Stomach smooth muscle (tissue), 2 donors: ENCODE results near the gene BOLA2.
"Not testable (repeated sequence)": the region's sequence is repeated elsewhere in the genome, so short reads cannot be mapped to it uniquely, and the experiment has no call there.

ENCODE experiments used
- H3K27ac ChIP-seq: one replicate; pipeline ENCODE4 v1.7.0; 2013; ENCODE audit warnings: mild to moderate bottlenecking, low read length, inconsistent platforms
- H3K27me3 ChIP-seq, 2 donors: one replicate each; pipeline ENCODE4 v1.7.0; 2013; ENCODE audit warnings: low read length in 2 of 2; ENCODE audit not compliant: insufficient read depth in 2 of 2, control insufficient read depth in 1 of 2
- H3K36me3 ChIP-seq, 2 donors: one replicate each; pipeline ENCODE4 v1.7.0; 2013; ENCODE audit warnings: low read length in 2 of 2; ENCODE audit not compliant: control insufficient read depth in 2 of 2, insufficient read depth in 2 of 2
- H3K4me1 ChIP-seq: one replicate; pipeline ENCODE4 v1.7.0; 2013; ENCODE audit warnings: low read length; ENCODE audit not compliant: control insufficient read depth, insufficient read depth
- H3K4me3 ChIP-seq, 2 donors: one replicate each; pipeline ENCODE4 v1.7.0; 2013; ENCODE audit warnings: low read length in 2 of 2
- H3K9ac ChIP-seq, 2 donors: one replicate each; pipeline ENCODE4 v1.7.0; 2013; ENCODE audit warnings: low read length in 2 of 2, mild to moderate bottlenecking in 1 of 2
- H3K9me3 ChIP-seq, 2 donors: one replicate each; pipeline ENCODE4 v1.7.0; 2013; ENCODE audit warnings: low read length in 2 of 2; ENCODE audit not compliant: control insufficient read depth in 2 of 2
- donor health status: healthy.
- donor health status: Pancreatic carcinoma.

The BOLA2 gene

GRCh38 chr16:29454828-29455227 is 677 bp upstream of the BOLA2 start:
- not testable (repeated sequence) for H3K27ac ChIP-seq, H3K27me3 ChIP-seq, H3K9me3 ChIP-seq, H3K36me3 ChIP-seq, H3K4me3 ChIP-seq, H3K9ac ChIP-seq, H3K4me1 ChIP-seq

- H3K27me3 ChIP-seq, H3K9me3 ChIP-seq, H3K9ac ChIP-seq, H3K4me3 ChIP-seq, H3K4me1 ChIP-seq, H3K27ac ChIP-seq, H3K36me3 ChIP-seq: not testable (repeated sequence)
These were observed 397 bp downstream of the BOLA2 start for GRCh38 chr16:29453754-29454153.

- not testable (repeated sequence) for H3K4me3 ChIP-seq, H3K4me1 ChIP-seq, H3K9me3 ChIP-seq, H3K27me3 ChIP-seq, H3K27ac ChIP-seq, H3K9ac ChIP-seq, H3K36me3 ChIP-seq
These were observed 28.8 kb downstream of the BOLA2 start for GRCh38 chr16:29425390-29425789.

- H3K9ac ChIP-seq, H3K4me1 ChIP-seq: not testable (repeated sequence)
These were observed 30.6 kb downstream of the BOLA2 start for GRCh38 chr16:29423587-29423986.

GRCh38 chr16:29405249-29405648 is 48.9 kb downstream of the BOLA2 start:
- not testable (repeated sequence) for H3K27me3 ChIP-seq, H3K9ac ChIP-seq, H3K4me1 ChIP-seq, H3K4me3 ChIP-seq, H3K27ac ChIP-seq, H3K9me3 ChIP-seq, H3K36me3 ChIP-seq

More at GRCh38 chr16:29423587-29423986, 30.6 kb downstream of the BOLA2 start:
- H3K27me3 ChIP-seq, H3K4me3 ChIP-seq, H3K9me3 ChIP-seq, H3K27ac ChIP-seq, H3K36me3 ChIP-seq: not testable (repeated sequence)
